ENCODE measurements around the gene UPK2. TPM values are rescaled to one million over a fixed set of nuclear protein-coding genes. Genes with fewer than 3 reads are reported as not detected.
A peak's percentile ranks its signal among the peaks of the same experiment; 100 is the strongest.
"Not testable (repeated sequence)": the region's sequence is repeated elsewhere in the genome, so short reads cannot be mapped to it uniquely, and the experiment has no call there.

Gene UPK2
- total RNA-seq, 2 experiments from 2014 or later = 0.44 TPM; not detected in 1

DNA sequence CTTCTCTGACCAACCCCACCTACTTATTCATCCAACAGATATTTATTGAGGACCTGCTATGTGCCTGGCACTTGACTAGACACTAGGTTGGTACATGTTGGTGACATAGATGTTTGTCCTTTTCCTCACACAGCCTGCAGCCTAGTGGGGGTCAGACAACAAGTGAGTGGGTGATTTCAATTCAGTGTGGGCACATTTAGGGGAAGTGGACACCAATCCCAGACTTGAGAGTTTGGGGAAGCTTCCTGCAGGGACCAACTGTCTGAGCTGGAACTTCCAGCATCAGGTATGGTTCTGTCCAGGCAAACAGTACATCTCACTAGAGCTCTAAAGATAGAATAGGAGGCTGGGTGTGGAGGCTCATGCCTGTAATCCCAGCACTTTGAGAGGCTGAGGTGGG is 24.5 kb upstream of the UPK2 start:
- no peak overlapping the region for H3K27ac Mint-ChIP-seq

DNA sequence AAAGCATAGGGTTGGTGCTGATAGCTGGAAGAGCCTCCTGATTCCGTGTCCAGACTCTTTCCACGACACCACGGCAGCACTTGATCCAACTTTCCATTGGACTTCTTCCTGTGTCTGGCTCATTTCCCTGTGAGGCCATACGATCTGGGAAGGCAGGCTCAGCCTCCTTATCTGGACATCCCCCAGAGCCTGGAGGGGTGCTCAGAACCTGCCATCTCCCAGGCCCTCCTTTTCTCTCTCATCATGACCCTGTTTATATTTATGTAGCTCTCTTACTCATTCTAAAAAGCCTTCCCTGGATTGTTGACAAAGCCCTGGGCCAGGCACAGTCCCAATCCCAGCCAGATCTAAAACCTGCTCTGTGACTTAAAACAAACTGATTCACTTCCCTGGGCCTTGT is 22.6 kb upstream of the UPK2 start:
- H3K4me3 Mint-ChIP-seq = no peak overlapping the region
- no peaks in the 10 kb centered on the region for H3K9me3 Mint-ChIP-seq
- no peaks in the 10 kb centered on the region for H3K36me3 Mint-ChIP-seq
- POLR2A ChIA-PET = no interaction called here
- ATAC-seq (ENCODE audit: low read depth) = no peak
- no peak for DNase-seq
- peaks cover 2% of the 10 kb centered on the region for H3K27me3 Mint-ChIP-seq
- H3K27ac Mint-ChIP-seq = peak overlapping the region; percentile 5
- H3K4me1 Mint-ChIP-seq = peaks cover 21% of the 10 kb centered on the region

More for the DNA sequence above, 24.5 kb upstream of the UPK2 start:
- Mint-ChIP-seq H3K36me3 (no peaks in the 10 kb centered on the region), H3K9me3 (no peaks in the 10 kb centered on the region), H3K27me3 (no peaks in the 10 kb centered on the region), H3K4me1 (peaks cover 38% of the 10 kb centered on the region), H3K4me3 (no peak overlapping the region)
- ATAC-seq (ENCODE audit: low read depth) = no peak
- no peak for DNase-seq
- POLR2A ChIA-PET = interaction anchor here (1.3 kb wide), 1 partner anchor 141 kb away, joined by 3 read pairs; the partner anchor contains the start of gene DDX6

DNA sequence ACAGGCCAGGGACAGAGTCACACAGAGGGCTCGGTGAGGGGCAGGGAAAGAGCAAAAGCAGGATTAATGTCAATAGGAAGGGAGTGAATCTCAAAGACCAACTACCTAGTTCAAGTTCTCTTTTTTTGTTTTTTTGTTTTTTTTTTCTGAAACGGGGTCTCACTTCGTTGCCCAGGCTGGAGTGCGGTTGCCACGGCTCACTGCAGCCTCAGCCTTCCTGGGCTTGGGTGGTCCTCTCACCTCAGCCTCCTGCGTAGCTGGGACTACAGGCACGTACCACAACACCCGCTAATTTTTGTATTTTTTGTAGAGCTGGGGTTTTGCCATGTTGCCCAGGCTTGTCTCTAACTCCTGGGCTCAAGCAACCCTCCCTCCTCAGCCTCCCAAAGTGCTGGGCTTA is 20.7 kb upstream of the UPK2 start:
- no peaks in the 10 kb centered on the region for H3K9me3 Mint-ChIP-seq
- peaks cover 3% of the 10 kb centered on the region for H3K27me3 Mint-ChIP-seq
- DNase-seq (no peak), ATAC-seq (ENCODE audit: low read depth) (no peak)
- H3K4me3 Mint-ChIP-seq = no peak overlapping the region
- POLR2A ChIA-PET = interaction anchor here (1.5 kb wide), 1 partner anchor 146 kb away, joined by 5 read pairs; no protein-coding TSS in a partner anchor
- no peak overlapping the region for H3K27ac Mint-ChIP-seq
- no peaks in the 10 kb centered on the region for H3K36me3 Mint-ChIP-seq
- H3K4me1 Mint-ChIP-seq = peaks cover 31% of the 10 kb centered on the region

DNA sequence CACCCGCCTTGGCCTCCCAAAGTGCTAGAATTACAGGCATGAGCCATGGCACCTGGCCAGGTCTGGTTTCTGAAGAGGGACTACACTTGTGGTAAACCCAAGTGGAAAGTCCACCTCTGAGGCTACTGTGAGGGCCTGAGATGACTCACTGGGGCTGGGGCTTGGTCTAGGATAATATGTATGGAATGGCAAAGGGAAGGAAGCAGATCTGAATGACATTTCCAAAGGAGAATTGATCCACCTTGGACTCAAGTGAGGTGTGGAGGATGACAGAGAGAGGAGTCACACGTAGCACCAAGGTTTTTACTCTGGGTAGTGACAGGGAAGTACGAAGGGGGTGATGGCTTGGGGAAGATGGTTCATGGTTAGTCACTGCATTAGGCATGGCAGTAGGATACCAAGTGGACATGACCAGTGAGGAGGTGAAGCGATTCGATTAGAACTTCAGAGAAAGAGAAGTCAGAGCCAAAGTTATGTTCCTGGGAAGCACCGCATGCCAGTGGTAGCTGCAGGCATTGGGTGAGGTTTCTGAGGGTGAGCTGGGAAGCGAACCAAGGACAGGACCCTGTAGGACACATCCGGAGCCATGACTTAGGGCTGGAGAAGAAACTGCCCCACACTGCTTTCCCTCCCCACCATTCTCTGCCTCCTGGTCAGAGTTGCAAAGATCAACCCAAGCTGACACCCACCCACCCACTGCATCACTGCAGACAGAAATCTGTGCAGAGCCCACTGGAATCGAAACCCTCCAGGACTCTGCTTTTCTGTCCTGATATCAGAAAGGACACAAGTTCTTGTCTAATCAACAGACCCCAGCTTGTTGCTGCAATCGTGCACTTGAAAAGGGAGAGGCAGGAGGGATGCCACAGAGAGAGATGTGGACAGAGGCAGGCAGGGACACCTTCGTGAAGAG is 17.4 kb upstream of the UPK2 start:
- Mint-ChIP-seq H3K36me3 (no peaks in the 10 kb centered on the region), H3K9me3 (no peaks in the 10 kb centered on the region), H3K27me3 (peaks cover 3% of the 10 kb centered on the region), H3K4me1 (peaks cover 28% of the 10 kb centered on the region), H3K4me3 (no peak overlapping the region), H3K27ac (peak overlapping the region; percentile 87)
- ATAC-seq (ENCODE audit: low read depth) = no peak
- no peak for DNase-seq
- POLR2A ChIA-PET = interaction anchor here (0.6 to 2.5 kb wide), 3 partner anchors 9 to 155 kb away, joined by 3 to 20 read pairs (median 3); no protein-coding TSS in a partner anchor

DNA sequence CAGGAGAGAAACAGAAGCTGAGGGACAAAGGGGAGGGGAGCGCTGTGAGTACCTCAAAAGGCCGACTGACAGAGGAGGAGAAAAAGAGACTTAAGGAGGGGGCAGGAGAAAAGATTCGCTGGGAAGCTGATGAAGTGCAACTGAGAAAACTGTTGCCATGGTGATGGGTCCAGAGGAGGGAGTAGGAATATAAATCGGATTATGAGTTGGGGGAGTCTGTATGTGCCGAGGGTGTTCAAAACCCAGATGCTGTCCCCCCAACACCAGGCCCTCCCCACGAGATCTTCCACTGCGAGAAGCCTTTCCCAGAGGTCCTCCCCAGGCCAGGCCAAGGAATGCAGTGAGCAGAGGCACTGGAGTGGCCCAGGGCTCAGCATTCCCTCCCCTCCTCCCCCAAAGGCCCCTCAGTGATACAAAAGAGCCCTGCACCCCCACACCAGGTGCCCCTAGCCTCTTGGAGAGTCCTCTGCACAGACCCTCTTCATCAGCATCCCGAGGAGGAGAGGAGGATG is 16.6 kb upstream of the UPK2 start:
- DNase-seq = no peak
- Mint-ChIP-seq H3K9me3 (no peaks in the 10 kb centered on the region), H3K4me3 (peak overlapping the region; percentile 58), H3K36me3 (no peaks in the 10 kb centered on the region), H3K27me3 (peaks cover 3% of the 10 kb centered on the region), H3K27ac (peak overlapping the region; percentile 87), H3K4me1 (peaks cover 28% of the 10 kb centered on the region)
- ATAC-seq (ENCODE audit: low read depth) = no peak
- POLR2A ChIA-PET = interaction anchor here (0.6 to 2.5 kb wide), 10 partner anchors 9 to 185 kb away, joined by 3 to 20 read pairs (median 6); partner anchors contain the start of genes BCL9L and DDX6

DNA sequence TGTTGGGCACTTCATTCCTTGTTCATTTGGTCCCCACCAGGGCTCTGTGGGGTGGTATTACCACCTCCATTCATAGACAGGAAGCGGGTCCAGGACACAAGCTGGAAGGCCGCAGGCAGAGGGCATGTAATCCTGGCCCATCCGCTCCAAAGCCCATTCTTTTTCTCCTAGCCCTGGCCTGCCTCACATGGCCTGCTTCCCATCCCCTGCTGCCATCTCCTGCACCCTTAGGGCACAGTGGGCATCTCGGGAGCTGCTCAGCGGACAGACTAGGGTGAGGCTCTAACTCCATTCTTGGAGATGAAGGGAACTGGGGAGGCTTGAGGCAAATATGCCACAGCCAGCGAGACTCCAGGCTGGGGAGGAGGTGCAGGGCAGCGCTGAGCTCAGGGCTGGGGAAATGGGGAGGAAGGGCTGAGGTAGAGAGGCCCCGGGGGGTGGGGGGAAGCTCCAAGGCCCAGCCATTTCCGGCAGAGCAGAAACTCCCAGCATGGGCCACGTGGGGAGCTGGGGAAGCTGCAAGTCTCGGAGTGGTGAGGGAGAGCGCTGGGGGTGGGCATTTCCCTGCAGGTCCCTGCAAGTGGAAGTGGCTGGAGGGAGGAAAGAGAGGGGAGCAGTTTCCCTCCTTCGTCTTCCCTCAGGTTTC is 16.0 kb upstream of the UPK2 start:
- H3K9me3 Mint-ChIP-seq = no peaks in the 10 kb centered on the region
- peak overlapping the region; percentile 80 for H3K27ac Mint-ChIP-seq
- POLR2A ChIA-PET = interaction anchor here (0.6 to 2.5 kb wide), 10 partner anchors 10 to 185 kb away, joined by 3 to 20 read pairs (median 6); partner anchors contain the start of genes BCL9L, DDX6 and RPS25
- peaks cover 30% of the 10 kb centered on the region for H3K4me1 Mint-ChIP-seq
- DNase-seq = peak; percentile 69
- peak overlapping the region; percentile 58 for H3K4me3 Mint-ChIP-seq
- H3K36me3 Mint-ChIP-seq = peaks cover under 1% of the 10 kb centered on the region
- ATAC-seq (ENCODE audit: low read depth) = peak; percentile 95
- peaks cover 3% of the 10 kb centered on the region for H3K27me3 Mint-ChIP-seq

DNA sequence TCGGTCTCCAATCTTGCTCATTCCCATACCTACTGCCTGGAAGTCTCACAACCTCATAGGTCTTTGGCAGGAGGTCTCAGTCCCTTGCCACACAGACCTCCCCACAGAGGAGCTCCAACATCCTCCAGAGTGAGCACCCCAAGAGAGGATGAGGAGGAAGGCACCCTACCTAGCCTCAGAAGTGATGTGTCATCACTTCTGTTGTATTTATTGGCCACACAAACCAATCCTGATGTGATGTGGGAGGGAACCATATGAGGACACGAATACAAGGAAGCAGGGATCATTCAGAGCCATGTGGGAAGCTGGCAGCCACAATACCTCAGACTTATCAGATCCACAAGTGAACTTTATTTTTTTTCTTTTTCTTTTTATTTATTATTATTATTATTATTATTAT is 9.0 kb upstream of the UPK2 start:
- ATAC-seq (ENCODE audit: low read depth) (no peak), DNase-seq (no peak)
- Mint-ChIP-seq H3K36me3 (peaks cover 2% of the 10 kb centered on the region), H3K27ac (no peak overlapping the region), H3K4me1 (peaks cover 10% of the 10 kb centered on the region), H3K27me3 (peaks cover 9% of the 10 kb centered on the region), H3K4me3 (no peak overlapping the region), H3K9me3 (no peaks in the 10 kb centered on the region)
- POLR2A ChIA-PET = no interaction called here

DNA sequence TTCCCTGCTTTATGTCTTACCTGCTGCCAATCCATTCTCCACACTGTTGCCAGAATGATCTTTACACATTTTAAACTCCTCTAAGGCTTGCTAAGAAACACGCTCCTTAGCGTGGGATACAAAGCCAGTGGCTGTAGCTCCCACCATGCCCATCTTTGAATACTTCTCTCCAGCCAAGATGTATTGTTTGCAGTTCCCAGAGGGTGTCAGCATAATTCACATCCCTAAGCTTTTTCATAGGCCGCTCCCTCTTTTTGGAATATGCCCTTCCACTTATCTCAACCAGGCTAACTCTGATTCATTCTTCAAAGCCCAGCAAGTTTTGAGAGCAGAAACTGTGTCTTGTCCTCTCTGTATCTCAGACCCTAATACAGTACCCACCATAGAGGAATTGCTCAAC is 8.1 kb upstream of the UPK2 start:
- no peak for DNase-seq
- H3K36me3 Mint-ChIP-seq = peaks cover 2% of the 10 kb centered on the region
- POLR2A ChIA-PET = no interaction called here
- H3K4me3 Mint-ChIP-seq = no peak overlapping the region
- no peaks in the 10 kb centered on the region for H3K9me3 Mint-ChIP-seq
- ATAC-seq (ENCODE audit: low read depth) = no peak
- H3K4me1 Mint-ChIP-seq = peaks cover 10% of the 10 kb centered on the region
- no peak overlapping the region for H3K27ac Mint-ChIP-seq
- H3K27me3 Mint-ChIP-seq = peaks cover 9% of the 10 kb centered on the region

DNA sequence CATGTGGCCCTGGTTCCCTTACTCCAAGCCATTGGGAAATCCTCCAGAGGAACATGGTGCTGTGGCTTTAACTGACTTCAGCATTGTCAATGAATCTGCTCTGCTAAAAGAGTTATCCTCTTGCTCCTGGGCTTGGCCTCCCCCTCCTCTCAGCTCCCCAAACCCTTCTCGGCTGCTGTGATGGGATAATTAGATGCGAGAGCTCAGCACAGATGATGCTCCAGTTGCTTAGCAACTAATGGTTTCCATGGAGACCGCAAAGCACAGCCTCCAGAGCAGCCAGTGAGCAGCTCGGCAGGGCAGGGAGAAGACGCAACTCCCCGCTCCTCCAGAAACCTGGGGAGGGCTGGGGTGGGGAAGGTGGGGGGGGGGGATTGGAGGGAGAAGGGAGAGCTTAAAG is 2.8 kb upstream of the UPK2 start:
- ATAC-seq (ENCODE audit: low read depth) (no peak), DNase-seq (no peak)
- Mint-ChIP-seq H3K4me3 (no peak overlapping the region), H3K9me3 (no peaks in the 10 kb centered on the region), H3K4me1 (peaks cover 5% of the 10 kb centered on the region), H3K27ac (no peak overlapping the region), H3K36me3 (no peaks in the 10 kb centered on the region), H3K27me3 (peaks cover 4% of the 10 kb centered on the region)
- POLR2A ChIA-PET = interaction anchor here (1.0 kb wide), 1 partner anchor 44 kb away, joined by 3 read pairs; no protein-coding TSS in a partner anchor

DNA sequence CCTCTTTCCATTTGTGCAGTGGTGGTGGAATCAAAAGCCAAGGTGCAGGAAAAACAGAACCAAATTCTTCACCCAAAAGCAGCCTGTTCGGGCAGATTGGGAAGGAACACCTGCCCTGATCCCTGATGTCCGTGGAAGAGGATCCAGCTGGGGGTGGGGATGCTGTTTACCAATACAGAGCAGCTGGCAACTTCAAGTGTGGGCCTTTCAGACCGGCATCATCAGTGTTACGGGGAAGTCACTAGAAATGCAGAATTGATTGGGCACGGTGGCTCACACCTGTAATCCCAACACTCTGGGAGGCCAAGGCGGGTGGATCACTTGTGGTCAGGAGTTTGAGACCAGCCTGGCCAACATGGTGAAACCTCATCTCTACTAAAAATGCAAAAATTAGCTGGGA is 2.1 kb upstream of the UPK2 start:
- H3K9me3 Mint-ChIP-seq; POLR2A ChIA-PET; H3K4me1 Mint-ChIP-seq; ATAC-seq (ENCODE audit: low read depth); DNase-seq; H3K27ac Mint-ChIP-seq; H3K27me3 Mint-ChIP-seq; H3K4me3 Mint-ChIP-seq; H3K36me3 Mint-ChIP-seq: not testable (repeated sequence)

DNA sequence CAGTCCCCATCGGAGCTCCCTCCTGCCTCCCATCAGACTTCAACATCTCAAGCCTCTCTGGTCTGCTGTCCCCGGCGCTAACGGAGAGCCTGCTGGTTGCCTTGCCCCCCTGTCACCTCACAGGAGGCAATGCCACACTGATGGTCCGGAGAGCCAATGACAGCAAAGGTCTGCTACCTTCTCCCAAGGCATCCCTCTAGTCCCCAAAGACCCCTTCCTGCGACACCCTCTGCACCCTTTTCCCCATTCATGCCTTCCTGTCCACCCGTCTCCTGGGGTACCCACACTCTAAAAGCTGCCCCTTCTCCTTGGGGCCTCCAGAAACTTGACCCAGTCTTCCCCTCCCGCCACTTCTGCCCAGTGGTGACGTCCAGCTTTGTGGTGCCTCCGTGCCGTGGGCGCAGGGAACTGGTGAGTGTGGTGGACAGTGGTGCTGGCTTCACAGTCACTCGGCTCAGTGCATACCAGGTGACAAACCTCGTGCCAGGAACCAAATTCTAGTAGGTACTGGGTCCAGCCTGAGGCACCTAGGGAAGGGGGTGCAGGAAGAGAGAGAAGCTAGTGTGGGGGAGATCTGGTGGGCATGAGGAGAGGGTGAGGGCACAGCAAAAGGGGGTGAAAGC is 860 bp downstream of the UPK2 start:
- Mint-ChIP-seq H3K4me3 (no peak overlapping the region), H3K9me3 (no peaks in the 10 kb centered on the region), H3K27ac (no peak overlapping the region), H3K4me1 (peaks cover 5% of the 10 kb centered on the region), H3K36me3 (no peaks in the 10 kb centered on the region), H3K27me3 (no peaks in the 10 kb centered on the region)
- ATAC-seq (ENCODE audit: low read depth) = no peak
- no peak for DNase-seq
- POLR2A ChIA-PET = interaction anchor here (0.9 to 1.2 kb wide), 2 partner anchors 27 to 32 kb away, joined by 3 to 4 read pairs; no protein-coding TSS in a partner anchor

DNA sequence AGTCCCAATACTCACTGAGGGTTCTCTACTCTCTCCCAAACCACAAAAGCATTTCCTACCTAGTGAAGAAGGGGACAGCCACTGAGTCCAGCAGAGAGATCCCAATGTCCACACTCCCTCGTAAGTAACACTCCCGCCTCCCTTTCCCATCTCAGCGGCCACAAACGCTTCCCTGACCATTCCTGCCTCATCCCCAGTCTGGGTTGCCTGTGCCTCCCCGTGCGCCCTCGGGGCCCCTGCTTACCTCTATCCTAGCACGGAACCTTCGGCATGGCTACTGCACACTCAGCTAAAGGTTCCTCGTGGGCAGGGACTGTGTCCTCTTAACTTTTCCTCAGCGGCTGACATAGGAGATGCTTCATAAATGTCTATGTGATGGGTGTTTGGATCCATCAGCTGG is 1.5 kb downstream of the UPK2 start:
- POLR2A ChIA-PET = interaction anchor here (0.9 to 1.2 kb wide), 2 partner anchors 27 to 33 kb away, joined by 3 to 4 read pairs; no protein-coding TSS in a partner anchor
- no peak for ATAC-seq (ENCODE audit: low read depth)
- H3K36me3 Mint-ChIP-seq = no peaks in the 10 kb centered on the region
- no peak overlapping the region for H3K27ac Mint-ChIP-seq
- H3K9me3 Mint-ChIP-seq = no peaks in the 10 kb centered on the region
- H3K27me3 Mint-ChIP-seq = no peaks in the 10 kb centered on the region
- no peak overlapping the region for H3K4me3 Mint-ChIP-seq
- peaks cover 5% of the 10 kb centered on the region for H3K4me1 Mint-ChIP-seq
- no peak for DNase-seq

DNA sequence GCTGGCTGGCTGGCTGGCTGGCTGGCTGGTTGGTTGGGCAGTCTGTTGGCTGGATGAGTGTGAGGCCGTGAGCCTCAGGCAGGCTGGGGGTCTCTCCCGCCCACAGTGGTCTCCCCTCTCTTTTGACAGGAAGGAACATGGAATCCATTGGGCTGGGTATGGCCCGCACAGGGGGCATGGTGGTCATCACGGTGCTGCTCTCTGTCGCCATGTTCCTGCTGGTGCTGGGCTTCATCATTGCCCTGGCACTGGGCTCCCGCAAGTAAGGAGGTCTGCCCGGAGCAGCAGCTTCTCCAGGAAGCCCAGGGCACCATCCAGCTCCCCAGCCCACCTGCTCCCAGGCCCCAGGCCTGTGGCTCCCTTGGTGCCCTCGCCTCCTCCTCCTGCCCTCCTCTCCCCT is 1.9 kb downstream of the UPK2 start:
- ATAC-seq (ENCODE audit: low read depth) (no peak), DNase-seq (no peak)
- Mint-ChIP-seq H3K27ac (no peak overlapping the region), H3K4me3 (no peak overlapping the region), H3K36me3 (no peaks in the 10 kb centered on the region), H3K4me1 (peaks cover 5% of the 10 kb centered on the region), H3K9me3 (no peaks in the 10 kb centered on the region), H3K27me3 (no peaks in the 10 kb centered on the region)
- POLR2A ChIA-PET = interaction anchor here (0.9 to 1.2 kb wide), 2 partner anchors 28 to 33 kb away, joined by 3 to 4 read pairs; no protein-coding TSS in a partner anchor

All from activated naive CD8-positive, alpha-beta T cell treated with anti-CD3 and anti-CD28 coated beads, Interleukin-2, amount 10 ng/mL, durations not matched to agents 7 days and 5 days (primary cell).